Cardiac muscle cell (in vitro differentiated cells and primary cell): ENCODE results near the gene DENND1B. TPM values are rescaled to one million over a fixed set of nuclear protein-coding genes. Genes with fewer than 3 reads are reported as not detected.
"Not testable (repeated sequence)": the region's sequence is repeated elsewhere in the genome, so short reads cannot be mapped to it uniquely, and the experiment has no call there.

Experiments used
- DNase-seq, 2 donors: peaks; one replicate each; pipeline versions ENCODE4 v3.0.0 to v3.0.0-alpha.2; 2010 to 2017; ENCODE audit warnings: low read depth in 1 of 2, low spot score in 1 of 2
- H3K27ac ChIP-seq: fragments of 200-600 bp; sonication (generic); 2 replicates; pipeline ENCODE4 v1.5.1; 2016
- H3K27me3 ChIP-seq: fragments of 200-600 bp; sonication (generic); 2 replicates; pipeline ENCODE4 v1.6.0; 2016; ENCODE audit warnings: control low read depth
- H3K36me3 ChIP-seq: fragments of 200-600 bp; sonication (generic); 2 replicates; pipeline ENCODE4 v1.5.1; 2016; ENCODE audit warnings: control low read depth
- H3K4me1 ChIP-seq: fragments of 200-600 bp; sonication (generic); 2 replicates; pipeline ENCODE4 v1.8.1; 2017; ENCODE audit warnings: low read depth, mild to moderate bottlenecking, mixed run types
- H3K4me3 ChIP-seq: fragments of 200-600 bp; sonication (generic); 2 replicates; pipeline ENCODE4 v1.5.1; 2016; ENCODE audit warnings: mild to moderate bottlenecking
- H3K9me3 ChIP-seq: fragments of 200-600 bp; sonication (generic); 2 replicates; pipeline ENCODE4 v1.5.1; 2017; ENCODE audit warnings: low read depth, mild to moderate bottlenecking, control low read depth
- CTCF ChIP-seq: IDR thresholded peaks from 2 replicates; pipeline ENCODE4 v1.5.1; 2012; ENCODE audit warnings: low read depth, mild to moderate bottlenecking, low read length
- polyA plus RNA-seq: library from polyadenylated mRNA; unstranded; fragments of >200 nt; fragmentation: Nextera tagmentation; extraction: Ambion mirVana; gene quantifications from 2 replicates; pipeline ENCODE4 v1.2.1, GENCODE V29; 2016
- total RNA-seq: library from RNA; depleted of rRNA; stranded (reverse); fragments of >200 nt; gene quantifications from 2 replicates; pipeline ENCODE4 v1.2.3, GENCODE V29; 2016

Gene DENND1B
- total and polyA plus RNA-seq, 2 experiments from 2014 or later: 9.9 to 11.0 TPM

DNA sequence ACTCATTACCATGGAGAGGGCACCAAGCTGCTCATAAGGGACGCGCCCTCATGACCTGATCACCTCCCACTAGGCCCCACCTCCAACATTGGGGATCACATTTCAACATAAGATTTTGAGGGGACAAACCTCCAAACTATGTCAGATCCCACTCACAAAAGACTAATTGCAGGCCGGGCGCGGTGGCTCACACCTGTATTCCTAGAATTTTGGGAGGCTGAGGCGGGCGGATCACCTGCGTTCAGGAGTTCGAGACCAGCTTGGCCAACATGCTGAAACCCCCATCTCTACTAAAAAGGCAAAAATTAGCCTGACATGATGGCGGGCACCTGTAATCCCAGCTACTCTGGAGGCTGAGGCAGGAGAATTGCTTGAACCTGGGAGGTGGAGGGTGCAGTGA, 278.6 kb downstream of the DENND1B start:
- Histone ChIP-seq H3K27me3 (no peaks in the 10 kb centered on the region), H3K27ac (no peak overlapping the region), H3K4me1 (no peaks in the 10 kb centered on the region), H3K9me3 (no peaks in the 10 kb centered on the region), H3K36me3 (no peaks in the 10 kb centered on the region), H3K4me3 (no peak overlapping the region)
- DNase-seq: no peak
- TF ChIP-seq CTCF: no peak

DNA sequence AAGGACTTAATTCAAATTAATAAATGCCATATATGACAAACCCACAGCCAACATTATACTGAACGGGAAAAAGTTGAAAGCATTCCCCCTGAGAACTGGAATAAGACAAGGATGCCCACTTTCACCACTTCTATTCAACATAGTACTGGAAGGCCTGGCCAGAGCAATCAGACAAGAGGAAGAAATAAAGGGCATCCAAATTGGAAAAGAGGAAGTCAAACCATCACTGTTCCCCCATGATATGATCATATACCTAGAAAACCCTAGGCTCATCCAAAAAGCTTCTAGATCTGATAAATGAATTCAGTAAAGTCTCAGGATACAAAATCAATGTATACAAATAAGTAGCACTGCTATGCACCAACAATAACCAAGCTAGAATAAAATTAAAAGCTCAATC, 283.8 kb downstream of the DENND1B start:
- not testable (repeated sequence) for H3K27me3 ChIP-seq, H3K36me3 ChIP-seq, H3K27ac ChIP-seq, H3K9me3 ChIP-seq, DNase-seq, H3K4me1 ChIP-seq, H3K4me3 ChIP-seq

DNA sequence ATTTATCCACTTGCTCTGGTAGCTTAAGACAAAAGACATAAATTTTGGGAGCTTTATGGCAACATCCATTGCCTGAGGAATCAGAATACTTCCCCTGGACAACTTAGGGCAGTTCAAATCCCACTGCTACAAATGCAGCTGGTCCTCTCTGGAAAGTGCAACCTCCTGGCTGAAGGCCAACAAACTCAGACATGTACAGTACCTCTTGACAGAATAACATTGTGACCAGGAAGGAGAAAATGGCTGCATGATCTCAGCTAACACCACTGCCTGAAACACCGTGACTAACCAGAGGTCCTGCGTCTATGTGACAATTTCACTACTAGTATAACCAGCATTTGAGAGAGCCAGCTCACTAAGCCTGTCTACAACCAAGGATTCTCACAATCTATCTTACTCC, 288.3 kb downstream of the DENND1B start:
- DNase-seq: peak; percentile 55 to 77
- H3K36me3 ChIP-seq: no peaks in the 10 kb centered on the region
- no peak overlapping the region for H3K27ac ChIP-seq
- no peak for TF ChIP-seq CTCF
- H3K9me3 ChIP-seq: no peaks in the 10 kb centered on the region
- H3K4me3 ChIP-seq: no peak overlapping the region
- no peaks in the 10 kb centered on the region for H3K27me3 ChIP-seq
- H3K4me1 ChIP-seq: no peaks in the 10 kb centered on the region

- no peaks in the 10 kb centered on the region for H3K9me3 ChIP-seq
- no peaks in the 10 kb centered on the region for H3K36me3 ChIP-seq
- H3K4me1 ChIP-seq: peaks cover 8% of the 10 kb centered on the region
- TF ChIP-seq CTCF: no peak
- no peaks in the 10 kb centered on the region for H3K27me3 ChIP-seq
- DNase-seq: no peak
- no peak overlapping the region for H3K27ac ChIP-seq
- no peak overlapping the region for H3K4me3 ChIP-seq
Measured at GRCh38 chr1:197485790-197486189, 289.5 kb downstream of the DENND1B start.

DNA sequence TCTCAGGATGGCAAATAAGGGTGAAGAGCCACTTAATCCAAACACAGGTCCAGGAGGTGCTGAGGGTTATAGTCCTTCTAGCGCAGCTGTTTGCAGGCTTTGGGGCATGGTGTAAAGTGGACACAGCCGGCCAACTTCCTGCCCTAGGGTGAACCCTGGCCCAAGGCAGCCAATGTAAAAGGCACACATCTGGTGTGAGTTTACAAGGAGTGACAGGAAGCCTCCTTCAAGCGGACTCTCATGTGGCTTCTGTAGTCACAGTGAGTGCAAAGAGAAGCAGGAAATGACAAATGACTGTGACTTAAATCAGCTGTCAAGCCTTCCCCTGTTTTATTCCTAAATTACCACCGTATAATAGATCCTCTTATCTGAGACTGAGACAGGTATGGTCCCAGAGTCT, 294.2 kb downstream of the DENND1B start:
- Histone ChIP-seq H3K27ac (no peak overlapping the region), H3K4me1 (peaks cover 8% of the 10 kb centered on the region), H3K4me3 (no peak overlapping the region), H3K36me3 (no peaks in the 10 kb centered on the region), H3K27me3 (no peaks in the 10 kb centered on the region), H3K9me3 (no peaks in the 10 kb centered on the region)
- no peak for DNase-seq
- TF ChIP-seq CTCF: no peak

GRCh38 chr1:197480446-197480845, 294.8 kb downstream of the DENND1B start:
- no peak for DNase-seq
- H3K27ac ChIP-seq: no peak overlapping the region
- peaks cover 9% of the 10 kb centered on the region for H3K4me1 ChIP-seq
- H3K27me3 ChIP-seq: no peaks in the 10 kb centered on the region
- H3K9me3 ChIP-seq: no peaks in the 10 kb centered on the region
- no peak overlapping the region for H3K4me3 ChIP-seq
- no peaks in the 10 kb centered on the region for H3K36me3 ChIP-seq
- TF ChIP-seq CTCF: no peak
